NOMO-1 (cell line): ENCODE results near the gene PCDHA1.

Experiments used
- DNase-seq, 2 experiments: peaks; one replicate each; lab custom pipeline; 2025; ENCODE audit not compliant: unreplicated experiment in 2 of 2; lab: John Stamatoyannopoulos, UW

Gene PCDHA1

GRCh38 chr5:140883373-140883772 lies 97.4 kb downstream of the PCDHA1 start:
- no peak for DNase-seq

GRCh38 chr5:140883927-140884697 lies 98.2 kb downstream of the PCDHA1 start:
- no peak for DNase-seq

DNA sequence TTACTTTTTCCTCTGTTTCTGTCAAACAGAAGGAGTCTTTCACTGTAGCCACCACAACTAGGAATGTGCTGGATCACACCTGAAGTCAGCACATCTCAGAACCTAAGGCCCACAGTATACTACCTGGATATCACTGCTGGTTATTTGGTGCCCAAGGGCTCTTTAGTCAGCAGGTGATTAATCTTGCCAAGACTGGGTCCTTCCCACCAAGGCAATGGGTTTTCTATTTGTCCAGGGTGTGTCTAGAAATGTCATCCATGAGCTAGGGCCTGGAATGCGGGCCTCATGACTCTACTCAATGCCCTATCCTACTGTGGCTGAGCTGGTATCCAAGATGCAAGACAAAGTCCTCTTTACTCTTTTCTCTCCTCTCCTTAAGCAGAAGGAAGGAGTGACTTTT lies 130.4 kb downstream of the PCDHA1 start:
- no peak for DNase-seq

- no peak for DNase-seq
Observed at GRCh38 chr5:140923601-140924000, 137.7 kb downstream of the PCDHA1 start.

GRCh38 chr5:140925806-140926442 lies 140.0 kb downstream of the PCDHA1 start, which contains the start of gene PCDHAC1:
Gene PCDHAC1, plus strand, starts transcription at chr5:140926299. Its CDS starts 594 bp downstream, at chr5:140926893.
- DNase-seq = no peak

DNA sequence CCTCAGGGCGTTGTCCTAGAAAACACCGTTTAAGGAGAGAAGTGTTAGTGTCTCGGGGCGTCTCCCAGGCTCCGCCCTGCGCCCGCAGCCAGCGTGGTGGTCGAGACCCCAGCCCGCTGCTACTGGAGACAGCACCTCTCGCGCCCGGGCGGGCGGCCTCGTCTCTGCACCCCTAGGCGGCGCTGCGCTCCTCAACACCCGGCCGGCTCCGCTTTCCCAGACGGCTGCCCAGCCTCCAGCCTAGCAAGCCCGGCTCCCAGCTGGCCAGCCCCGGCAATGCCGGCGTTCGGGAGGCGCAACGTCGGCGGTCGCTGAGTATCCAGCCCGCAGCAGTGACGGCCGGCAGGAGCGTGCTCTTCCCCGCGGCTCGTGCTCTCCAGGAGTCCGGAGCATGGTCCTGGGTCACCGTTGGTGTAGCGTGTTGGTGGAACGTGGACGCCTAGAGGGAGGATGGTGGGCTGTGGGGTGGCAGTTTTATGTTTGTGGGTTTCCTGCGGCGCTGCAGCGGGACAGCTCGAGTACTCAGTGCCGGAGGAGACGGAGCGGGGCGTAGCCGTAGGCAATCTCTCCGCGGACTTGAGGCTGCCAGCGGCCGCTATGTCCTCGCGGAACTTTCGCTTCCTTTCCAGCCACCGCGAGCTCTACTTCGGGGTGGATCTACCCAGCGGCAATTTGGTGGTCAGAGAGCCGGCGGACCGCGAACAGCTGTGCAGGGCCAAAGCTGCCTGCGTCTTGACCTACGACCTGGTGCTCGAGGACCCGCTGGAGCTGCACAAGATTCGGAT lies 140.7 kb downstream of the PCDHA1 start:
- DNase-seq = no peak

DNA sequence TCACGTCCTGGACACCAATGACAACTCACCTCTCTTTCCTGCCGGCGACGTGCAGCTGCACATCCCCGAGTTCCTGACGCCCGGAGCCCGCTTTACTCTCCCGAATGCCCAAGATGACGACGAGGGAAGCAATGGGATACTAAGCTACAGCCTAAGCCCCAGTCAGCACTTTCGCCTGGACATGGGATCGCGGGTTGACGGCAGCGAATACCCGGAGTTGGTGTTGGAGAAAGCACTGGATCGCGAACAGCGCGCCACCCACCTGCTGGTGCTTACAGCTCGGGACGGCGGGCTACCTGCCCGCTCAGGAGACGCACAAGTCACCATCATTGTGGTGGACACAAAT lies 141.3 kb downstream of the PCDHA1 start:
- no peak for DNase-seq

DNA sequence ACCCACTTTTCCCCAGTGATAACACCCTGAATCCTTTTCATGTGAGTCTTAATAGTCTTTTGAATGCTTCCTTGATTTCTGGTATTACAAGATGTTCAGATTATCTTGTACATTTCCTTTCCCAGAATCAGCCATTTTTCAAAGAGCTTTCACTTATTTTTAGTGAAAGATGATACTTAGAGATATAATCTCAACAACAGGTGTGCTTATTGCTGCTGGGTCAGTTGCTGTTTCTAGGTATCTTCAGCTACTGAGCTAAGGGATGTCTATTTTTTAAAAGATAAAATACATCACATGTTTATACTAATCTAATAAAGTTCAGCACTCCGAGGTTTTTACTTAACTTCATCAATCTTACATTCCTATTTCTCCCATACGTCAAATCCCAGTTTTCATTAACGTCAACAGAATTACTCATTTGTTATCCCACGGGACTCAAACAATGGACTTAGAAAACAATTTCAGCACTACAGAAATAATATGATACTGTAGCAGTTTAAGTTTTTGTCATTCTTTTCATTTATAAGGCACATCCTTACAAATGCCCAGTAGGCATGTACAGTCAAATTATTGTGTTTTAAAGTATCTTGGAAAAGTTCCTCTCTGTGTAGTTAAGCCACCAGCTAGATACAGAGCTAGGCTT lies 149.1 kb downstream of the PCDHA1 start:
- DNase-seq = no peak

DNA sequence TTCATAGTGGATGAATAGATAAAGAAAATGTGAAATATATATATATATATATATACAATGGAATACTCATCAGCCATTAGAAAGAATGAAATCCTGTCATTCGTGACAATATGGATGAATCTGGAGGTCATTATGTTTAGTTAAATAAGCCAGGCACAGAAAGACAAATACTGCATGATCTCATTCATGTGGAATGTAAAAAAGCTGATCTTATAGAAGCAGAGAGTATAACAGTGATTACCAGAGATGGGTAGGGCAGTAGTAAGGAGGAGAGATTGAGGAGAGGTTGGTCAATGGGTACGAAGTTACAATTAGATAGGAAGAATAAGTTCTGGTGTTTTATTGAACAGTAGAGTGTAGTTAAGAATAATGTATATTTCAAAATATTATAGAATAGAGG lies 160.6 kb downstream of the PCDHA1 start:
- DNase-seq = no peak

- DNase-seq = no peak
Observed at GRCh38 chr5:140951636-140952035, 165.7 kb downstream of the PCDHA1 start.

DNA sequence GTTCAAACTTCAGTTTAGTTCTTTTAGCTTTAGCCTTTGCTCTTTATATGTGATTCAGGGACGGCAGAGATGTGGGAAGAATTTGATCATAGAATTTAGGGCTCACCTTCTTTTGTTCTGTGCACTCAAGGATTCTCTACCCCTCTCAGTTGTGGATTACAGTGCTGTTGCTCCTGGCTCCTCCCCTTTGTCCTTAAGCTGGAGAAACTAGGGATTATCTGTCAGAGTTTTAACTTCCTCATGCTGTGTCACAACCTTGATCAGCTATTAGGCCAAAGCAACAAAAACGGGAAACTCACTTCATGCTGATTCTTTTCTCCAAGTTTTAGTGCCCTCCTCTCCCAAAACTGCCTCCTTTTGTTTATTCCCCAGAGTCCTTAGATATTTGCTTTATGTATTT lies 167.3 kb downstream of the PCDHA1 start:
- DNase-seq = no peak

- DNase-seq = no peak
Observed at GRCh38 chr5:140962190-140962589, 176.2 kb downstream of the PCDHA1 start.

DNA sequence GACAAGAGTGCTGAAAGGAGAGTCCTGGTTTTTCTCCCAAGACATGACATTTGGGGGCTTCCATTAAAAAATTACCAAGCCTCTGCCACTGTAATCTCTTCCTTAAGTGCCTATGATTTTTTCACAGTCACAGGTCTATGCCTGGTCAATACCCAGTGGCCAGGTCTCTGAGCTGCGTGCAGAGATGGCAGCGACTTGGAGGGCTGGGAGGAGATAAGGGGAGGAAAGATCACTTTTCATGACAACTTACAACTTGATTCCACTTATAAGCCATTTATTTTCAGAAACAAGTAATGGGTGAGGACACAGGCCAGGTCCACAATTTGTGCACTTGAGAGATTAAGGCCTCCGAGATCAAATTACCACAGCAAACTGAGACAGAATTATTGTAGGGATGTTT lies 178.4 kb downstream of the PCDHA1 start:
- no peak for DNase-seq

- DNase-seq = no peak
Observed at GRCh38 chr5:140965905-140966292, 180.0 kb downstream of the PCDHA1 start.

DNA sequence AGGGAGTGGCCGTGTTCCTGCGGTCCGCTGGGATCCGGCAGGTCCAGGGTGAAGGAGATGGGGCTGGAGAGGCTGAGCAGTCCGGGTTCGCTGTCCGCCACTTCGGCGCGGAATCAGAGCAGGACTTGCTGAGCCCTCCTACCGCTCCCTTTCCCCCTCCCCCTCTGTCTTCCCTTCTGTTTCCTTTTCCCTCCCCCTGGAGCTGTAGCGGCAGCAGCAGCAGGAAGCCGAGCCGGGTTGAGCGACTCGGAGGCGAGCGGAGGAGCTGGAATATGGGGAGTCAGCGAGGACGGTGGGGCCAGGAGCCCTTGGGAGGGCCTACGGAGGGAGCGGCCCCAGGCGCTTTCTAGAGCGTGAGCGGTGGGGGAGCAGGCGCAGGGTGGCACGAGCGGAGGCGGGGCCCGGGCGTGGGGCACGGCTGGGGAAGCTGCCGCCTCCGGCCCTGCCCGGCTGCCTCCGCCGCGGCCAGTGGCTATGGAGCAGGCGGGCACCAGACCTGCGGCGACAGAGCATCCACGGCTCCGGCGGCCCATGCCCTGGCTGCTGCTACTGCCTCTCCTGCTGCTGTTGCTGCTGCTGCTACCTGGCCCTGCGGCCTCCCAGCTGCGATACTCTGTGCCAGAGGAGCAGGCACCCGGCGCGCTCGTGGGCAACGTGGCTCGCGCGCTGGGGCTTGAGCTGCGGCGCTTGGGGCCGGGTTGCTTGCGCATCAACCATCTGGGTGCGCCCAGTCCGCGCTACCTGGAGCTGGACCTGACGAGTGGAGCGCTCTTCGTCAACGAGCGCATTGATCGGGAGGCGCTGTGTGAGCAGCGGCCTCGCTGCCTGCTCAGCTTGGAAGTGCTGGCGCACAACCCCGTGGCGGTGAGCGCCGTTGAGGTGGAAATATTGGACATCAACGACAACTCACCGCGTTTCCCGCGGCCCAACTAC lies 180.6 kb downstream of the PCDHA1 start, which contains the start of gene PCDHAC2:
TSS of gene PCDHAC2 (plus strand) at position 184 of the 933 bp plus-strand sequence. CDS start at position 475, 291 bp downstream.
- no peak for DNase-seq

DNA sequence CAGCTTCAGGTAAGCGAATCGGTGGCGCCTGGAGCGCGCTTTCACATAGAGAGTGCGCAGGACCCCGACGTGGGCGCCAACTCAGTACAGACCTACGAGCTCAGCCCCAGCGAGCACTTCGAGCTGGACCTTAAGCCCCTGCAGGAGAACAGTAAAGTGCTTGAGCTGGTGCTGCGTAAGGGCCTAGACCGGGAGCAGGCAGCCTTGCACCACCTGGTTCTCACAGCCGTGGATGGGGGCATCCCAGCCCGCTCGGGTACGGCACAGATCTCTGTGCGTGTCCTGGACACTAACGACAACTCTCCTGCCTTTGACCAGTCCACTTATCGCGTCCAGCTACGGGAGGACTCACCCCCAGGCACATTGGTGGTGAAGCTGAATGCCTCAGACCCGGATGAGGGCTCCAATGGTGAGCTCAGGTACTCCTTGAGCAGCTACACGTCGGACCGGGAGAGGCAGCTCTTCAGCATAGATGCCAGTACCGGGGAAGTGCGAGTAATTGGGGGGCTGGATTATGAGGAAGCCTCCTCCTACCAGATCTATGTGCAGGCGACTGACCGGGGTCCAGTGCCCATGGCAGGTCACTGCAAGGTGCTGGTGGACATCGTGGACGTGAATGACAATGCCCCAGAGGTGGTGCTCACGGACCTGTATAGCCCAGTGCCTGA lies 181.4 kb downstream of the PCDHA1 start:
- no peak for DNase-seq

DNA sequence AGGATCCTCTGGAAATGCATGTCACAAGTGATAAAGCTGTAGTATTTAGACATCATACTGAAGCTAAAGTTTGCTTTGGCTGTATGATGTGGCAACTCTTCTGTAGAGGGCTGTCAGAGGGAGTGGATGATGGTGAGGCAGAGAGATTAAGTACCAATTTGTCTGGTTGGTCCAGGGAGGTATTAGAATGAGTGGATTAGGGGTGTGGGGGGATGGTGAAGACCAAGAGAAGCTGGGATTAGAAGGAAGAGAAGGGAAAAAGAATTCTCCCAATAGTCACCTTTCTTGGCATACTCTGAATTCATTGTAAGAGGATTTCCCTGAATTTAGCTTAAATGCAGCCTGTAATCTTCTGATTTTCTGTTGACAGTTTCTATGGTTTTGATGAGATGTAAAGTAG lies 183.9 kb downstream of the PCDHA1 start:
- no peak for DNase-seq

DNA sequence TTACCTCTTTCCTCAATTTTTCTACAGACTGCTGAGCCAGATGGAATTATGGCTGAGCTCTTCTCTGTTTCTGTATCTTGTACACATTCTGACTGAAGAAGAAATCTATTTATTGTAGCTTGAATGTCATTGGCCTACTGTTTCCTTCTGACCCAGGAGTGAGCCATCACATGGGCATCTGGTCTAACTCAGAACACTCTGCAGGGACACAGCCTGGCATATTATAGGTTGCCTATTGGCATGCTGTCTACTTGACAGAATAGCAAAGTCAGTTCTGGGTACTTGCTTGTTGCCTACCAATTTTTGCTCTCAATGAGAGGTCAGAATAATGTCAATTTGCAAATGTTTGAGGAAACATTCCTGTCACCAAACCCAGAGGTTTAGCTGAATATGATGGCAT lies 187.6 kb downstream of the PCDHA1 start:
- no peak for DNase-seq

GRCh38 chr5:140977003-140977402 lies 191.1 kb downstream of the PCDHA1 start:
- no peak for DNase-seq
